B cell (primary cell): Measurements from ENCODE around the gene SCFD1.

Source experiments
- CTCF ChIP-seq: fragments of 200-600 bp; IDR thresholded peaks from one replicate; pipeline ENCODE4 v1.8.0; 2022; ENCODE audit warnings: antibody characterized with exemption, mild to moderate bottlenecking
- EZH2 ChIP-seq: IDR thresholded peaks from 2 replicates; pipeline ENCODE4 v1.6.1; 2012; ENCODE audit warnings: borderline replicate concordance, low read depth, mild to moderate bottlenecking, moderate library complexity, low read length; ENCODE audit not compliant: insufficient read depth, poor library complexity, severe bottlenecking

GRCh38 chr14:30763891-30764290 is 141.8 kb downstream of the SCFD1 start:
- TF ChIP-seq CTCF (no peak), EZH2 (no peak)
